GM19452 (cell line): ENCODE results near the gene LMF2.
"Not testable (repeated sequence)": the region's sequence is repeated elsewhere in the genome, so short reads cannot be mapped to it uniquely, and the experiment has no call there.

ENCODE experiments used
- ATAC-seq: cut with Tn5 transposase; IDR thresholded peaks from one replicate; pipeline ENCODE4 v1.9.1; 2021; ENCODE audit not compliant: unreplicated experiment

LMF2 gene

DNA sequence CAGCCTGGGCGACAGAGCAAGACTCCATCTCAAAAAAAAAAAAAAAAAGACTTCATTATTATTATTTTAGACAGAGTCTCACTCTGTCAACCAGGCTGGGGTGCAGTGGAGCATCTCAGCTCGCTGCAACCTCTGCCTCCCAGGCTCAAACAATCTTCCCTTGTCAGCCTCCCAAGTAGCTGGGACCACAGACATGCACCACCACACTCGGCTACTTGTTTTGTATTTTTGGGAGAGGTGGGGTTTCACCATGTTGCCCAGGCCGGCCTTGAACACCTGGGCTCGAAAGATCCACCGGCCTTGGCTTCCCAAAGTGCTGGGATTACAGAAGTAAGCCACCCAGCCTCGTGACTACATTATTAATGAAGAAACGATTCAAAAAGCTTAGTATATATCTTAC, 27.6 kb upstream of the LMF2 start:
- no peak for ATAC-seq

DNA sequence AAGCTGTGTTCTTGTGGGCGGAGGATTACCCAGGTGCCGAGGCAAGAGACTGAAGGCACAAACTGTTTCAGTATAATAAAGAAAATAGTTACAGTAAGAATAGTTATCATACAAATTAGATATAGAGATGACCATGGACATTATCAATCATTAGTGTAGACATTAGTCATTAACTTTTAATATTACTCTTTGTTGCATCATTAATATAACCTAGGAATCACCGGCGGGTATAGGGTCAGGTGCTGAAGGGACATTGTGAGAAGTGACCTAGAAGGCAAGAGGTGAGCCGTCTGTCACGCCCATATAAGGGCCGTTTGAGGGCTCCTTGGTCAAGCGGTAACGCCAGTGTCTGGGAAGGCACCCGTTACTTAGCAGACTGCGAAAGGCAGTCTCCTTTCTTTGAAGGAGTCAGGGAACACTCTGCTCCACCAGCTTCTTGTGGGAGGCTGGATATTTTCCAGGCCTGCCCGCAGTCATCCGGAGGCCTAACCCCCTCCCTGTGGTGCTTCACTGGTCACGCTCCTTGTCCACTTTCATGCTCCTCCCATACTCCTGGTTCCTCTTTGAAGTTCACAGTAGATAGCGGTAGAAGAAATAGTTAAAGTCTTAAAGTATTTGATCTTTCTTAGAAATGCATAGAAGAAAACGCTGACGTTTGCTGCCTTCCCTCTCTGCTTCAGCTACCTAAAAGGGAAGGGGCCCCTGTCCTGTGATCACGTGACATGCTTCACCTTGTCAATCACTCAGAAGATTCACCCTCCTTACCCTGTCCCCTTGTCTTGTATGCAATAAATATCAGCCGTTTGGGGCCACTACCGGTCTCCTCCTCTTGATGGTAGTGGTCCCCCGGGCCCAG, 26.6 kb upstream of the LMF2 start:
- not testable (repeated sequence) for ATAC-seq

DNA sequence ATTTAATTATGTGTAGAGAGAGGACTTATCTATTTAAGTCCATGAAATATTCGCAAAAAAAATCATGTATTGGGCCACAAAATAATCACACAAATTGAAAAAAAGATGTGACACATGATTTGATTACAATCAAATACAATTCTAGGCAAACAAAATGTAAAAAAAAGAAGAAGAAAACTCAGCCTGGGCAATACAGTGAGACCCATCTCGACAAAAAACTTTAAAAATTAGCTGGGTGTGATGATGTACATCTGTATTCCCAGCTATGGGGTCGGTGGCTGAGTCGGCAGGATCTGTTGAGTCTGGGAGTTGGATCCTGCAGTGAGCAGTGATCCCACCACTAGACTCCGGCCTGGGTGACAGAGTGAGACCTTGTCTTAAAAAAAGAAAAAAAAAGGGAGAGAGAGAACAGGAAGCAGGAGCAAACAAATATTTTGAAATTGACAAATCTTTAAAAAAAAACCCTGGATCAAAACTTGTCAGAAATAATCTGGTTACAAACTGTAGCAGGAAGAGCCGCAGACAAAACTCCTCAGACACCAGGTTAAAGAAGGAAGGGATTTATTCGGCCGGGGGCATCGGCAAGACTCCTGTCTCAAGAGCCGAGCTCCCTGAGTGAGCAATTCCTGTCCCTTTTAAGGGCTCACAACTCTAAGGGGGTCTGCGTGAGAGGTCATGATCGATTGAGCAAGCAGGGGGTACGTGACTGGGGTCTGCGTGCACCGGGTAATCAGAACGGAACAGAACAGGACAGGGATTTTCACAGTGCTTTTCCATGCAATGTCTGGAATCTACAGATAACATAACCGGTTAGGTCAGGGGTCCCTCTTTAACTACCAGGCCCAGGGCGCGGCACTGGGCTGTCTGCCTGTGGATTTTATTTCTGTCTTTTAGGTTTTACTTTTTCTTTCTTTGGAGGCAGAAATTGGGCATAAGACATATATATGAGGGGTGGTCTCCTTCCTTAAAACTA, 25.6 kb upstream of the LMF2 start:
- ATAC-seq = no peak

- no peak for ATAC-seq
Measured at GRCh38 chr22:50531962-50532674, 24.6 kb upstream of the LMF2 start.

GRCh38 chr22:50531546-50531961, 24.1 kb upstream of the LMF2 start:
- ATAC-seq = no peak

GRCh38 chr22:50530877-50531545, 23.5 kb upstream of the LMF2 start:
- ATAC-seq = no peak

- no peak for ATAC-seq
Measured at GRCh38 chr22:50530580-50530876, 23.0 kb upstream of the LMF2 start.

GRCh38 chr22:50529897-50530579, 22.5 kb upstream of the LMF2 start, which contains the start of gene TYMP:
TSS of gene TYMP (minus strand) at chr22:50530012. CDS start at chr22:50529709, 303 bp downstream.
- ATAC-seq = peak; percentile 20

GRCh38 chr22:50529416-50529896, 22.0 kb upstream of the LMF2 start:
- no peak for ATAC-seq

- no peak for ATAC-seq
Measured at GRCh38 chr22:50528682-50529415, 21.3 kb upstream of the LMF2 start.

DNA sequence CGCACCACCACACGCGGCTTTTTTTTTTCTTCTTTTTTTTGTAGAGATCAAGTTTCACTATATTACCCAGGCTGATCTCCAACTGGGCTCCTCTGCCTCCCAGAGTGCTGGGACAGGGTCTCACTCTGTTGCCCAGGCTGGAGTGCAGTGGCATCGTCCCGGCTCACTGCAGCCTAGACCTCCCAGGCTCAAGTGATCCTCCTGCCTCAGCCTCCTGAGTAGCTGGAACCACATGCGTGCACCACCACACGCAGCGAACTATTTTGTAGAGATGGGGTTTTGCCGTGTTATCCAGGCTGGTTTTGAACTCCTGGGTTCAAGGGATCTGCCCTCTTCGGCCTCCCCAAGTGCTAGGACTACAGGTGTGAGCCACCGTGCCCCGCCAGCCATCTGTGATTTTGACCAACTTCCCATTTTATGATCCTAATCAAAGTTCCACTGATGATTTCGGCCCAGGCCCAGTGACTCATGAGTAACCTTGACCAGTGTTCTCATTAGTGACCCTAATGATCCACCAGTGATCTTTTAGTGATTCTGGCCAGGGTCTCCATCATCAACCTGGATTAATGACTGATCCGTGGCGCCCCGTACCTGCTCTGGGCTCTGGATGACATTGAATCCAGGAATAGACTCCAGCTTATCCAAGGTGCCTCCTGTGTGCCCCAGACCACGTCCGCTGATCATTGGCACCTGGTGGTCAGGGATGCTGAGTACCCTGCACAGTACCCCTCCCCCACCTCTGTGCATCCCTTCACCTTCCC, 20.6 kb upstream of the LMF2 start:
- no peak for ATAC-seq

DNA sequence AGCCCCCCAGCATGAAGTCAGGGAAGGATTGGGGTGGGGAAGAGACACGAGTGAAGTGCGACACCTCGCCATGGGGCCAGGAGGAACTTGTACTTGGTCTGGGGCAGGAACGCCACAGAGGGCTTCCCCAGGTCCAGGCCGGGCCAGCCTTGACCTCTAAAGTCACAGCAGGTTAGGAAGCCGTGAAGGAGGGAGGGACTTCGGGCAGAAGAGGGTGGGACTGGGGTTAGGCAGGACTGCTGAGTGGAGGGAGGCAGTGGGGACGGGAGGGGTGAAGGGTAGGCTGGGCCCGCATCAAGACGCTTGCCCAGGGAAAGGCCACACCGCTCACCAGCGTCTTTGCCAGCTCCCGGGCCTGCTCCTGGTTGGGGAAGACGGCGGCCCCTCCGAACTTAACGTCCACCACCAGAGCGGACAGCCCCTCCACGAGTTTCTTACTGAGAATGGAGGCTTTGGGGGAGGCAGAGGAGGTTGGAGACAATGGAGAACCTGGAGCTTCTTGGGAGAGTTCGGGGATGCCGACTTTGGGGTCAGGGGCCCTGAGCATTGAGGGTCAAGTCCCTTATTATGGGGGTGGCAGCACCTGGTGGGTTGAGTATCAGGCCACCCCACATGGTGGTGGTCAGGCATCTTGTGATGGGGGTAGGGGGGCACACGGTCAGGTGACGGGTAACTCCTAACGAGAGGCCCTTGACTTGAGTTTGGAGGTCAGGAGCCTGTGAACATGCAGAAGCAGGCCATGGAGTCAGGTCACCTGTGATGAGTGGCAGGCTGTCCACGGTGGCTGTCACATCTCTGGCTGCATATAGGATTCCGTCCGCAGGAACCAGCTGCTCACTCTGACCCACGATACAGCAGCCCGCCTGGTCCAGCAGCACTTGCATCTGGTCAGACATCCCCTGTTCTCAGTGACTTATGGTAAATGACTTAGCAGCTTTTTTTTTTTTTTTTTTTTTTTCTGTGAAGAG, 19.6 kb upstream of the LMF2 start:
- ATAC-seq = no peak

- ATAC-seq = peak; percentile 21
Measured at GRCh38 chr22:50526108-50526833, 18.8 kb upstream of the LMF2 start.

GRCh38 chr22:50525858-50526107, 18.3 kb upstream of the LMF2 start:
- ATAC-seq = no peak

- peak; percentile 42 for ATAC-seq
Measured at GRCh38 chr22:50525104-50525857, 17.8 kb upstream of the LMF2 start, which contains the start of gene SCO2. TSS of gene SCO2 (minus strand) at chr22:50525598. CDS start at chr22:50524411, 1,187 bp downstream.

GRCh38 chr22:50524676-50525103, 17.2 kb upstream of the LMF2 start:
- ATAC-seq = no peak
